GM18526 (cell line): ENCODE data around the gene GGA1.

ENCODE experiments used
- POLR2A ChIP-seq: IDR thresholded peaks from 3 replicates; pipeline ENCODE4 v1.6.1; 2011; ENCODE audit not compliant: insufficient read length; ENCODE audit errors: extremely low read depth

GGA1 gene

GRCh38 chr22:37631448-37632173, 23.0 kb downstream of the GGA1 start:
- TF ChIP-seq POLR2A = no peak

- no peak for TF ChIP-seq POLR2A
Measured at GRCh38 chr22:37632174-37633088, 23.8 kb downstream of the GGA1 start.

GRCh38 chr22:37633089-37633624, 24.5 kb downstream of the GGA1 start:
- no peak for TF ChIP-seq POLR2A

DNA sequence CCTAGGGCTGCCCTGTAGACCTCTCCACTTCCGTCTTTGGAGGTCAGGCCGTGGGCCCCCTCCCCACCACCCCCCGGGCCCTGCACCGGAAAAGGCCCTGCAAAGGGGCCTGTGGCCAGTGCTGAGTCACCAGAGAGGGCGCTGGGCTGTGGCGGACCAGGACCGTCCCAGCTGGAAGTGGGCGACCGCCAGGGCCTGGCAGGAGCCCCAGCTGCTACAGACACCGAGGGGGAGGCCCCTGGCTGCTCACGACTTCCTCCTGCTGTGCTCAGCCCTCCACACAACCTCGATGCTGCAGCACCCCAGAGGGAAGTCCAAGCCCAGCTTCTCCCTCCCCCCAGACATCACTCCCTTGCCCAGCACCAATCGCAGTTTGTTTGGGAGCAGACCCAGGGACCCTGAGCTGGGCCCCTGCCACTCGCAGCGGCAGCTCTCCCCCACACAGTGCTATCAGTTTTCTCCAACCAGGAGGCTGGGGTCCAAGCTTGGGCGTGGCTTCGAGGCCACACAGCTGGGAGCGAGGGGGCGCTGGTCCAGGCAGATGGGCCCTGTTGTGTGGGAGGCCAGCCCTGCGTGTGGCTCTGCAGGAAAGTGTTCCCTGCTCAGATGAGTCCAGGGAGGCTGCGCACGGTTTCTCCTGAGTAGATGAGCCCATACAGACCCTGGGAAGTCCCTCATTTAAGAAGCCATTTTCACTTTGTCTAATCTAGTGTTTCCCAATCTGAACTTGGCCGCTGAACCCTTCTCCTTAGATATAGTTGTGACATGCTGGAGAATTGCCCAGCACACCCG, 25.2 kb downstream of the GGA1 start:
- TF ChIP-seq POLR2A = peak; percentile 35

- TF ChIP-seq POLR2A = no peak
Measured at GRCh38 chr22:37634417-37634924, 25.8 kb downstream of the GGA1 start.

DNA sequence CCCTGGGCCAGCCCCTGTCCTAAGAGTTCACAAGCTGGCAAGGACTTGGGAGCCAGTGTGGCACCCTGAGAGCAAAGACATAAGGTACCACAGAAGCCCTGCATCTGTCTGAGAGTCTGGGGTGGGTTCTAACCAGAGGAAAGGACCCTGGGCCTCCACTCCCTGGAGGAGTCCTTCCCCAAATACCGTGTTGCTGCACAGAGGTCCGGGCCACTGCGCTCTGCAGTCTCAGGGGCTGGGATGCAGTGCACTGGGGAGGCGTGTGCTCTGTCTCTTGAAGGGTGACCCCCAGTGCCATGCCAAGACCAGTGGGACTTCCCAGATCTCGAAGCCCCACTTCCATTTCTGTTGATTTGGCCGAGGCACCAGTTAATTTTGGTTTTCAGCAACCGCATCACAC, 26.5 kb downstream of the GGA1 start:
- no peak for TF ChIP-seq POLR2A

- no peak for TF ChIP-seq POLR2A
Measured at GRCh38 chr22:37636186-37636948, 27.7 kb downstream of the GGA1 start.

DNA sequence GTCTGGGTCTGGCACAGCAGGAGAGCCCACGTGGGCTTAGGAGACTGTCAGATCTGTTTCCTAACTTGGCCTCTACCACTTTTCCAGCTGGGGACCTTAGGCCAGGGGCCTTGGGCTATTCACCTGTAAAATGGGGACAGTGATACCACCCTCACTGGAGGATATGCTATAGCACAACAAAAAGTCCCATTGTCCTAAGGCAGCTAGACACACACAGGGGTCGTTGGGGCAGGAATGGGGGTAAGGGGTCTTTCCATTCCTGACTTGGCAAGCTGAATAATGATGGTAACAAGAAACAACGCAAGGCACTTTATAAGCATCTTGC, 28.3 kb downstream of the GGA1 start:
- TF ChIP-seq POLR2A = no peak

DNA sequence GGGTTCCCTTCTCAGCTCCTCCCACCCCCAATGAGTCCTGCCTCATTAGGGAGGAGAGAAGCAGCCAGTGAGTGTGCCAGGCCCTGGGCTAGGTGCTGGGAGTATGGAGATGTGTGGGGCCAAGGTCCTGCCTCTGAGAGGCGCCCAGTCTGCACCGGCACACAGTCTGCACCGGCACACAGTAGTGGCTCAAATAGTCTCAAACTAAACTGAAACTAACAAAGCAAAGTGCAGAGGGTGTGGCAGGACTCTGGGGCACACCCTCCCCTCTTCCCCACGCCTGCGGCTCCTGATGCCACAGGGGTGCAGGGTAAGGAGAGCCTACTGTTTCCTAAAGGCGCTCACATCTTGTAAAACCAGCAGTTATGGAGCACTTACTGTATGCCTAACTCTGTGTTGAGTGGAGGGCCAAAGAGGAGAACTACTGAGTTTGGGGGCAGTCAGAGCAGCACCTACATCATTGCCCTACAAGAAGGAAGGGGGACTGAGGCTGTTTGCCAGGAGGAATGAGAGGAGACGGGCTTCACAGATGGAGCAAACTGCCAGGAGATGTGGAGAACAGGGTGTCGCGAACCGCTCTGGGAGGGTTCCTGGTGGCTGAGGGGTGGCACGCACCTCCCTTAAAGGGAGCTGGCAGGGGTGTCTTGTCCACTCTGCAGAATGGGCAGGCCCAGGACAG, 29.9 kb downstream of the GGA1 start:
- no peak for TF ChIP-seq POLR2A

DNA sequence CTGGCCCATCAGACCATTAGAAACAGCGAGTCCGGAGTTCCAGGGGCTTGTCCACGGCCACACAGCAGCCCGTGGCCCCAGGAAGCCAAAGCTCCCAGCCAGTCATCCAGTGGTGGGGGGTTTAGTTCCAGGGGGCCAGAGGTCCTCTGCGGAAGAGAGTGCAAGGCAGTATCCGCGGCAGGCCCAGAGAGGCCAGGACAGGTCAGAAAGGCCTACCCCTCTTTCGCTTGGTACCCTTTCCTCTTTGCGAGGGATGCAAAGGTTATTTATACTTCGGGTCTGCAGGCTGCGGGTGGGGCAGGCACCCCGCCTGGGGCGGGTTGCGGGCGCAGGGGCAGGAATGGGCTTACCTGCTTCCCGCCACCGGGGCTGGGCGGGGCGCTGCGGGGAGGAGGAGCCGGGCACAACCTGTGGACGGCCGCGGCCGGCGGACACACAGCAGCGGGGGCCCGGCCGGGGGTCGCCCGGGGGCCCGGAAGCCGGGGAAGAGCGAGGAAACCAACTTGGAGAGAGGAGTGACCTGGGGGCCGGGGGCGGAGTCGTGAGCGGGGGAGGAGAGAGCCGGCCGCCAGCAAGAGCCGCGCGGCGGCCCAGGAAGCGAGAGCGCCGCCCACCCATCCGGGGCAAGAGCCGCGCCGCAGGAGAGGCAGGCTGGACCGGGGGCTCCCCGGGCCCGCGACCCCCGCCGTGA, 30.6 kb downstream of the GGA1 start, which contains the start of gene SH3BP1:
SH3BP1 (plus strand) TSS at position 600 of the 691 bp plus-strand sequence. CDS start 119 bp downstream, outside the sequence.
- peak; percentile 38 for TF ChIP-seq POLR2A

DNA sequence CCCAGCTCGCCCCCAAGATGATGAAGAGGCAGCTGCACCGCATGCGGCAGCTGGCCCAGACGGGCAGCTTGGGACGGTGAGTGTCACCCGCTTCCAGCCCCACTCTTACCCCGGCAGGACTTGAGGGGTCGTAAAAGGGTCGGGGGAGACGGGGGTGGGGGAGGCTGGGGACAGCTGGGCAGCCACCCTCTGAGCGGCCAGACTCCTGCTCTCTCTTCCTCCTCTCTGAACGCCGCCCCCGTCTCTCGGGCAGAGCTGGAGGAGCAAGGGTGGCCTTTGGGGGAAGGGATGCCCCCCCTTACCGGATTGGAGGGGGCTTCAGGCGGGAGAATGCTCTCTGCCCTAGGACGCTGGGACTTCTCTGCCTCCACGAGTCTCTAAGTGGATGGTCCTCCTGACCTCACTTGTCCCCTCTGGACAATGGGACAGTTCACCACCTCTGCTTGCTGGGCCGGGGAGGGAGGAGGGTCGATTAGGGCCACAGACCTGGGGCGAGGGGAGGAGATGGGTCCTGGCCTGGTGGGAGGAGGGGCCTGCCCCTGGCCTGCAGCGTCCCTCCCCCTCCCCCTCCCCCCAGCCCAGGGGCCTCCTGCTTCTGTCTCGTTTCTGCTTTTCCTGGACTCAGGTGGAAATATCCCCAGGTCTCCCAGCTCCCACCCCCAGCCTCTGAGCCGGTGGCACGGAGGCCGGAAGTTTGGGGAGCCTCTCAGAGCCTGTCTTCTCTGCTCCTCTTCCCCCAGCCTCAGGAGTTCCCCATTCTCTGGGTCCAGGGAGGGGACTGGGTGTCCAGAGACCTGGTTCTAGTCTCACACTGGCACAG, 31.3 kb downstream of the GGA1 start:
- no peak for TF ChIP-seq POLR2A
